K562 (cell line): ENCODE data around the gene ENPP5. TPM values are rescaled to one million over a fixed set of nuclear protein-coding genes. Genes with fewer than 3 reads are reported as not detected.

Source experiments
- GABPB2 ChIP-seq: fragments of 250-450 bp; sonication (Bioruptor Pico); conservative IDR thresholded peaks from 2 replicates; pipeline ENCODE4 v1.5.1; 2021; ENCODE audit warnings: mild to moderate bottlenecking
- polyA plus RNA-seq, 8 experiments: library from polyadenylated mRNA; depleted of rRNA in 4 of 8; stranded (reverse) in 5 of 8; unstranded in 3 of 8; fragments of >200 nt; fragmentation: Nextera tagmentation in 2 of 8; fragmentation: Illumina TruSeq in 1 of 8; extraction: Ambion mirVana in 2 of 8; extraction: Trizol in 1 of 8; gene quantifications; 2 replicates each; pipeline versions ENCODE4 v1.2.1 to v1.2.3, GENCODE V29; 2011 to 2014; ENCODE audit warnings: inconsistent platforms in 1 of 8, missing spikeins in 1 of 8
- total RNA-seq, 7 experiments: library from RNA; depleted of rRNA in 6 of 7; stranded (reverse); fragments of >200 nt in 6 of 7; fragmentation: Illumina TruSeq in 2 of 7; extraction: Trizol in 2 of 7; gene quantifications; 2 replicates each; pipeline versions ENCODE4 v1.2.1 to v1.2.3, GENCODE V29; 2011 to 2021; ENCODE audit warnings: low replicate concordance in 1 of 7
- TF ChIP-seq, protein P1 (sequence below): fragments of 200-600 bp; sonication (generic); IDR thresholded peaks from one replicate; pipeline ENCODE4 v1.6.1; 2012; ENCODE audit warnings: mild to moderate bottlenecking, low read depth, low read length, inconsistent platforms

ENPP5 gene
- total and polyA plus RNA-seq, 9 of the 15 experiments (the other 6 are each of a cell fraction or from before 2014, with no cell fraction given) = not detected

DNA sequence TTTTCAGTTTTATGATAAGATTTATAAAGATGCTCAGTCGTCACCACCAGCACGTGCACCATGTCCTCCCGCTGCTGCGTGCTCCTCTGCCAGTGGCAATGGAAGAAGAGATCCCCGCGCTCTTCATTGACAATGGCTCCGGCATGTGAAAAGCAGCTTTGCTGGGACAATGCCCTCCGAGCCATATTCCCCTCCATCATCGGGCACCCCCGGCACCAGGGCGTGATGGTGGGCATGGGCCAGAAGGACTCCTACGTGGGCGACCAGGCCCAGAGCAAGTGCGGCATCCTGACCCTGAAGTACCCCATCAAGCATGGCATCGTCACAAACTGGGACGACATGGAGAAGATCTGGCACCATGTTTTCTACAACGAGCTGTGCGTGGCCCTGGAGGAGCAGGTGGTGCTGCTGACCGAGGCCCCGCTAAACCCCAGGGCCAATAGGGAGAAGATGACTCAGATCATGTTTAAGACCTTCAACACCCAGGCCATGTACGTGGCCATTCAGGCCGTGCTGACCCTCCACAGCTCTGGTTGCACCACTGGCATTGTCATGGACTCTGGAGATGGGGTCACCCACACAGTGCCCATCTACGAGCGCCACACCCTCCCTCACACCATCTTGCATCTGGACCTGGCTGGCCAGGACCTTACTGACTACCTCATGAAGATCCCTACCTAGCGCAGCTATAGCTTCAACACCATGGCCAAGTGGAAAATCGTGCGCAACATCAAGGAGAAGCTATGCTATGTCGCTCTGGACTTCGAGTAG lies 34.3 kb upstream of the ENPP5 start (continued):
- TF ChIP-seq, protein P1, sequence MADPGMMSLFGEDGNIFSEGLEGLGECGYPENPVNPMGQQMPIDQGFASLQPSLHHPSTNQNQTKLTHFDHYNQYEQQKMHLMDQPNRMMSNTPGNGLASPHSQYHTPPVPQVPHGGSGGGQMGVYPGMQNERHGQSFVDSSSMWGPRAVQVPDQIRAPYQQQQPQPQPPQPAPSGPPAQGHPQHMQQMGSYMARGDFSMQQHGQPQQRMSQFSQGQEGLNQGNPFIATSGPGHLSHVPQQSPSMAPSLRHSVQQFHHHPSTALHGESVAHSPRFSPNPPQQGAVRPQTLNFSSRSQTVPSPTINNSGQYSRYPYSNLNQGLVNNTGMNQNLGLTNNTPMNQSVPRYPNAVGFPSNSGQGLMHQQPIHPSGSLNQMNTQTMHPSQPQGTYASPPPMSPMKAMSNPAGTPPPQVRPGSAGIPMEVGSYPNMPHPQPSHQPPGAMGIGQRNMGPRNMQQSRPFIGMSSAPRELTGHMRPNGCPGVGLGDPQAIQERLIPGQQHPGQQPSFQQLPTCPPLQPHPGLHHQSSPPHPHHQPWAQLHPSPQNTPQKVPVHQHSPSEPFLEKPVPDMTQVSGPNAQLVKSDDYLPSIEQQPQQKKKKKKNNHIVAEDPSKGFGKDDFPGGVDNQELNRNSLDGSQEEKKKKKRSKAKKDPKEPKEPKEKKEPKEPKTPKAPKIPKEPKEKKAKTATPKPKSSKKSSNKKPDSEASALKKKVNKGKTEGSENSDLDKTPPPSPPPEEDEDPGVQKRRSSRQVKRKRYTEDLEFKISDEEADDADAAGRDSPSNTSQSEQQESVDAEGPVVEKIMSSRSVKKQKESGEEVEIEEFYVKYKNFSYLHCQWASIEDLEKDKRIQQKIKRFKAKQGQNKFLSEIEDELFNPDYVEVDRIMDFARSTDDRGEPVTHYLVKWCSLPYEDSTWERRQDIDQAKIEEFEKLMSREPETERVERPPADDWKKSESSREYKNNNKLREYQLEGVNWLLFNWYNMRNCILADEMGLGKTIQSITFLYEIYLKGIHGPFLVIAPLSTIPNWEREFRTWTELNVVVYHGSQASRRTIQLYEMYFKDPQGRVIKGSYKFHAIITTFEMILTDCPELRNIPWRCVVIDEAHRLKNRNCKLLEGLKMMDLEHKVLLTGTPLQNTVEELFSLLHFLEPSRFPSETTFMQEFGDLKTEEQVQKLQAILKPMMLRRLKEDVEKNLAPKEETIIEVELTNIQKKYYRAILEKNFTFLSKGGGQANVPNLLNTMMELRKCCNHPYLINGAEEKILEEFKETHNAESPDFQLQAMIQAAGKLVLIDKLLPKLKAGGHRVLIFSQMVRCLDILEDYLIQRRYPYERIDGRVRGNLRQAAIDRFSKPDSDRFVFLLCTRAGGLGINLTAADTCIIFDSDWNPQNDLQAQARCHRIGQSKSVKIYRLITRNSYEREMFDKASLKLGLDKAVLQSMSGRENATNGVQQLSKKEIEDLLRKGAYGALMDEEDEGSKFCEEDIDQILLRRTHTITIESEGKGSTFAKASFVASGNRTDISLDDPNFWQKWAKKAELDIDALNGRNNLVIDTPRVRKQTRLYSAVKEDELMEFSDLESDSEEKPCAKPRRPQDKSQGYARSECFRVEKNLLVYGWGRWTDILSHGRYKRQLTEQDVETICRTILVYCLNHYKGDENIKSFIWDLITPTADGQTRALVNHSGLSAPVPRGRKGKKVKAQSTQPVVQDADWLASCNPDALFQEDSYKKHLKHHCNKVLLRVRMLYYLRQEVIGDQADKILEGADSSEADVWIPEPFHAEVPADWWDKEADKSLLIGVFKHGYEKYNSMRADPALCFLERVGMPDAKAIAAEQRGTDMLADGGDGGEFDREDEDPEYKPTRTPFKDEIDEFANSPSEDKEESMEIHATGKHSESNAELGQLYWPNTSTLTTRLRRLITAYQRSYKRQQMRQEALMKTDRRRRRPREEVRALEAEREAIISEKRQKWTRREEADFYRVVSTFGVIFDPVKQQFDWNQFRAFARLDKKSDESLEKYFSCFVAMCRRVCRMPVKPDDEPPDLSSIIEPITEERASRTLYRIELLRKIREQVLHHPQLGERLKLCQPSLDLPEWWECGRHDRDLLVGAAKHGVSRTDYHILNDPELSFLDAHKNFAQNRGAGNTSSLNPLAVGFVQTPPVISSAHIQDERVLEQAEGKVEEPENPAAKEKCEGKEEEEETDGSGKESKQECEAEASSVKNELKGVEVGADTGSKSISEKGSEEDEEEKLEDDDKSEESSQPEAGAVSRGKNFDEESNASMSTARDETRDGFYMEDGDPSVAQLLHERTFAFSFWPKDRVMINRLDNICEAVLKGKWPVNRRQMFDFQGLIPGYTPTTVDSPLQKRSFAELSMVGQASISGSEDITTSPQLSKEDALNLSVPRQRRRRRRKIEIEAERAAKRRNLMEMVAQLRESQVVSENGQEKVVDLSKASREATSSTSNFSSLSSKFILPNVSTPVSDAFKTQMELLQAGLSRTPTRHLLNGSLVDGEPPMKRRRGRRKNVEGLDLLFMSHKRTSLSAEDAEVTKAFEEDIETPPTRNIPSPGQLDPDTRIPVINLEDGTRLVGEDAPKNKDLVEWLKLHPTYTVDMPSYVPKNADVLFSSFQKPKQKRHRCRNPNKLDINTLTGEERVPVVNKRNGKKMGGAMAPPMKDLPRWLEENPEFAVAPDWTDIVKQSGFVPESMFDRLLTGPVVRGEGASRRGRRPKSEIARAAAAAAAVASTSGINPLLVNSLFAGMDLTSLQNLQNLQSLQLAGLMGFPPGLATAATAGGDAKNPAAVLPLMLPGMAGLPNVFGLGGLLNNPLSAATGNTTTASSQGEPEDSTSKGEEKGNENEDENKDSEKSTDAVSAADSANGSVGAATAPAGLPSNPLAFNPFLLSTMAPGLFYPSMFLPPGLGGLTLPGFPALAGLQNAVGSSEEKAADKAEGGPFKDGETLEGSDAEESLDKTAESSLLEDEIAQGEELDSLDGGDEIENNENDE = no peak
- TF ChIP-seq GABPB2 (CRISPR knock-in tag) = no peak
